Loucy (cell line): Measurements from ENCODE around the gene ASS1.

Experiments used
- H2AFZ ChIP-seq: fragments of 200-600 bp; sonication (generic); 2 replicates; pipeline ENCODE4 v1.6.0; 2016; ENCODE audit warnings: antibody characterized with exemption, mild to moderate bottlenecking, low read length, moderate library complexity
- H3F3A ChIP-seq: fragments of 200-600 bp; 2 replicates; pipeline ENCODE4 v1.6.0; 2016; ENCODE audit warnings: antibody characterized with exemption, low read depth, mild to moderate bottlenecking
- H3K27me3 ChIP-seq: fragments of 200-600 bp; sonication (generic); 2 replicates; pipeline ENCODE4 v1.6.1; 2014; ENCODE audit warnings: low read length, mild to moderate bottlenecking; ENCODE audit not compliant: insufficient read depth, poor library complexity, severe bottlenecking
- H3K36me3 ChIP-seq: fragments of 200-600 bp; sonication (generic); 2 replicates; pipeline ENCODE4 v1.6.1; 2016; ENCODE audit warnings: low read length; ENCODE audit not compliant: insufficient read depth
- H3K4me1 ChIP-seq: fragments of 200-600 bp; sonication (generic); 2 replicates; pipeline ENCODE4 v1.5.1; 2014; ENCODE audit warnings: low read length, mild to moderate bottlenecking; ENCODE audit not compliant: insufficient read depth, poor library complexity, severe bottlenecking
- H3K4me2 ChIP-seq: fragments of 200-600 bp; sonication (generic); 2 replicates; pipeline ENCODE4 v1.6.0; 2014; ENCODE audit warnings: antibody characterized with exemption, low read length, low read depth, mild to moderate bottlenecking; ENCODE audit not compliant: poor library complexity, severe bottlenecking
- H3K4me3 ChIP-seq: fragments of 200-600 bp; sonication (generic); 2 replicates; pipeline ENCODE4 v1.5.1; 2014; ENCODE audit warnings: low read length, mild to moderate bottlenecking, mixed read lengths; ENCODE audit not compliant: poor library complexity, severe bottlenecking
- H3K79me2 ChIP-seq: fragments of 200-600 bp; sonication (generic); 2 replicates; pipeline ENCODE4 v1.6.1; 2014; ENCODE audit warnings: low read length; ENCODE audit not compliant: insufficient read depth
- H3K9ac ChIP-seq: fragments of 200-600 bp; sonication (generic); 2 replicates; pipeline ENCODE4 v1.6.0; 2014; ENCODE audit warnings: mild to moderate bottlenecking, low read depth, low read length, moderate library complexity; ENCODE audit not compliant: poor library complexity, severe bottlenecking
- H3K9me2 ChIP-seq: fragments of 200-600 bp; sonication (generic); replicated peaks from 2 replicates; pipeline ENCODE4 v1.6.1; 2016; ENCODE audit warnings: low read depth, low read length, mixed read lengths
- H3K9me3 ChIP-seq: fragments of 200-600 bp; sonication (generic); 2 replicates; pipeline ENCODE4 v1.6.1; 2014; ENCODE audit warnings: mild to moderate bottlenecking, antibody characterized with exemption, low read length, low read depth; ENCODE audit not compliant: insufficient read depth
- H4K20me1 ChIP-seq: fragments of 200-600 bp; sonication (generic); 2 replicates; pipeline ENCODE4 v1.6.0; 2014; ENCODE audit warnings: antibody characterized with exemption, low read length, mild to moderate bottlenecking; ENCODE audit not compliant: insufficient read depth, poor library complexity, severe bottlenecking
- EZH2phosphoT487 ChIP-seq: fragments of 200-600 bp; IDR thresholded peaks from 2 replicates; pipeline ENCODE4 v1.6.1; 2018; ENCODE audit warnings: antibody characterized with exemption, mild to moderate bottlenecking, moderate library complexity, borderline replicate concordance
- TF ChIP-seq, protein P1 (sequence below): fragments of 200-600 bp; sonication (generic); conservative IDR thresholded peaks from 2 replicates; pipeline ENCODE4 v1.5.1; 2014; ENCODE audit warnings: mild to moderate bottlenecking, antibody characterized with exemption, low read length

The ASS1 gene

DNA sequence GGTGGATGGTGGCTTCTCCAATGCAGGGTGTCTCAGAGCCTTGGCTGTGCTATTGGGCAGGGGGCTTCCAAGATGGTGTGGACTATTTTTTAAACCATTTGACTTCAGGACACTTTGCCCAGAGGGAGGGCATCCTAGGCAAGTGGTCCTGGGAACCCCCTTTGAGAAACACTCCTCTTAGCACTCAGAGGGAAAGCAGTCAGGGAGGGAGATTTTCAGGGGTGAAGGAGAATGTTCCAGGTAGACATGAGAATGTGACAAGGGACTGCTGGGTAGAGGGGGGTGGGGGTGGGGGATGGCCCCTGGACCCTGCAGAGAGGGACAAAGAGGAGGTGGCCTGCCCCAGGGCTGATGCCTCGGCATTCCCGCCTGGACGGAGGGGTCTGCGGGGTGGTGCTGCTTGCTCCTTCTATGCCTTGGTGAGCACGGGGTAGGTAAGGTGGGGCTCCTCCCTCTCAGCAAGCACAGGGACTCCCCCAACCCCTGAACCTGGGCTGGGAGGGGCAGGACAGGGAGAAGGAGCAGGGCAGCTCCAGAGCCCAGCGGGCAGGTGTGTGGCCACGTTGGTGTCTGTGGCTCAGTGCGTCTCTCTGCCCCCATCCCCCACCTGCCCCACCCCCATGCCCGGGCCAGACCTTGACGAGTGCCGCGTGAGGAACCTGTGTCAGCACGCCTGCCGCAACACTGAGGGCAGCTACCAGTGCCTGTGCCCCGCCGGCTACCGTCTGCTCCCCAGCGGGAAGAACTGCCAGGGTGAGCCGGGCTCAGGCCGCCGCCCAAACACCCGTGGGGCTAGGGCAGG is 13.8 kb upstream of the ASS1 start:
- Histone ChIP-seq H3K36me3 (no peaks in the 10 kb centered on the region), H3K9me3 (no peaks in the 10 kb centered on the region), H3K4me3 (no peak overlapping the region), H3K4me1 (no peaks in the 10 kb centered on the region), H3K4me2 (no peak overlapping the region), H3K27me3 (no peaks in the 10 kb centered on the region), H3K9me2 (no peaks in the 10 kb centered on the region), H4K20me1 (no peaks in the 10 kb centered on the region), H3F3A (no peaks in the 10 kb centered on the region), H2AFZ (no peak overlapping the region), H3K79me2 (no peaks in the 10 kb centered on the region), H3K9ac (no peak overlapping the region)
- TF ChIP-seq, protein P1, sequence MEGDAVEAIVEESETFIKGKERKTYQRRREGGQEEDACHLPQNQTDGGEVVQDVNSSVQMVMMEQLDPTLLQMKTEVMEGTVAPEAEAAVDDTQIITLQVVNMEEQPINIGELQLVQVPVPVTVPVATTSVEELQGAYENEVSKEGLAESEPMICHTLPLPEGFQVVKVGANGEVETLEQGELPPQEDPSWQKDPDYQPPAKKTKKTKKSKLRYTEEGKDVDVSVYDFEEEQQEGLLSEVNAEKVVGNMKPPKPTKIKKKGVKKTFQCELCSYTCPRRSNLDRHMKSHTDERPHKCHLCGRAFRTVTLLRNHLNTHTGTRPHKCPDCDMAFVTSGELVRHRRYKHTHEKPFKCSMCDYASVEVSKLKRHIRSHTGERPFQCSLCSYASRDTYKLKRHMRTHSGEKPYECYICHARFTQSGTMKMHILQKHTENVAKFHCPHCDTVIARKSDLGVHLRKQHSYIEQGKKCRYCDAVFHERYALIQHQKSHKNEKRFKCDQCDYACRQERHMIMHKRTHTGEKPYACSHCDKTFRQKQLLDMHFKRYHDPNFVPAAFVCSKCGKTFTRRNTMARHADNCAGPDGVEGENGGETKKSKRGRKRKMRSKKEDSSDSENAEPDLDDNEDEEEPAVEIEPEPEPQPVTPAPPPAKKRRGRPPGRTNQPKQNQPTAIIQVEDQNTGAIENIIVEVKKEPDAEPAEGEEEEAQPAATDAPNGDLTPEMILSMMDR = no peak
- no peak for TF ChIP-seq EZH2phosphoT487

DNA sequence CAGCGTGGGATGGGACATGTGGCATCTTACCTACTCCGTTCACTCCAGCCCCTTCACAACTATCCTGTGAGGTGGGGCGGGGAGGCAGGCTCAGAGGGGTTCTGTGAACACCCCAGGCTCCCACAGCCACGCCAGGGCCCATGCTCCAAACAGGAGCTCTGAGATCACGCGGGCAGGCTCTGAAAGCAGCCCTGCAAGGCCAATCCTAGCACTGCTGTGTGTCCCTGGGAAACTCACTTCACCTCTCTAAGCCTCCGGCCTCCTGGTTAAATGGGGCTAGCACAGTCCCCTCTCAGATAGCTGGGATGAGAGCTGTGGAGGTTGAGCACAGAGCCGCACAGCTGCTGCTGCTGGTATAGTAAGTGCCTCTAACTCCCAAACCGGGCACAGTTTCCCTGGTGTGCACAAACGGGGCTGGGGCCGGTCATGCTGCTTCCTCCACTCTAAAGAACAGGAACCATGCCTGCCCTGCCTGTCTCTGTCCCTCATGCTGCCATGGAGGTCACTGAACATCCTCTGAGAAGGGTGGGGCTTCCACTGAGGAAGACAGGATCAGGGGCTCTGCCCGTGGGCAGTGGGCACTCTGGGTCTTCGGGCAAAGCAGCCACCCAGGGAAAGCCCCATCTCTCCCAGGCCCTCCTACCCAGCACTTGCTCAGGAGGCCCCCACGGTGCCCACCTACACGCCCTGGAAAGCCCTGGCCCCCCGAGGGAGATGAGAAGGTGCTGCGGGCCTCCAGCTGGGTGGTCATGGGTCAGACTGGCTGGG is 13.0 kb upstream of the ASS1 start:
- no peak overlapping the region for H3K4me2 ChIP-seq

GRCh38 chr9:130432362-130432761 is 12.4 kb upstream of the ASS1 start:
- H4K20me1 ChIP-seq = no peaks in the 10 kb centered on the region
- H2AFZ ChIP-seq = no peak overlapping the region
- H3K4me1 ChIP-seq = no peaks in the 10 kb centered on the region
- H3K9me3 ChIP-seq = no peaks in the 10 kb centered on the region
- H3K27me3 ChIP-seq = no peaks in the 10 kb centered on the region
- TF ChIP-seq, protein P1 = no peak
- no peak for TF ChIP-seq EZH2phosphoT487
- H3K9me2 ChIP-seq = no peaks in the 10 kb centered on the region
- H3K79me2 ChIP-seq = no peaks in the 10 kb centered on the region
- no peak overlapping the region for H3K4me3 ChIP-seq
- H3F3A ChIP-seq = no peaks in the 10 kb centered on the region
- H3K36me3 ChIP-seq = no peaks in the 10 kb centered on the region
- H3K9ac ChIP-seq = no peak overlapping the region
- no peak overlapping the region for H3K4me2 ChIP-seq

More for the DNA sequence above, 13.0 kb upstream of the ASS1 start:
- Histone ChIP-seq H3K79me2 (no peaks in the 10 kb centered on the region), H3K4me3 (no peak overlapping the region), H3K27me3 (no peaks in the 10 kb centered on the region), H3K36me3 (no peaks in the 10 kb centered on the region), H3K4me1 (no peaks in the 10 kb centered on the region), H2AFZ (no peak overlapping the region), H4K20me1 (no peaks in the 10 kb centered on the region), H3K9me2 (no peaks in the 10 kb centered on the region), H3F3A (no peaks in the 10 kb centered on the region), H3K9me3 (no peaks in the 10 kb centered on the region), H3K9ac (no peak overlapping the region)
- TF ChIP-seq, protein P1 = no peak
- TF ChIP-seq EZH2phosphoT487 = no peak
